GM12878 (cell line): ENCODE data around the gene MARK4. TPM values are rescaled to one million over a fixed set of nuclear protein-coding genes. Genes with fewer than 3 reads are reported as not detected.

Experiments
- ATAC-seq: fragments of 200-7000 bp; cut with Tn5 transposase; 3 replicates; pipeline ENCODE4 v1.9.1; 2020; ENCODE audit warnings: mild to moderate bottlenecking, moderate library complexity
- BruUV-seq: library from RNA; stranded (reverse); fragments of 400-500 nt; replicated peaks from 2 replicates; lab custom pipeline; 2021; lab: Mats Ljungman, UMichigan
- CTCF ChIA-PET: fragments of 300-600 bp; sonication (Branson Sonifier 250); formaldehyde crosslinking; extraction: SDS; loops from one replicate; lab custom pipeline; 2021; ENCODE audit warnings: inconsistent platforms; lab: Yijun Ruan, JAX
- POLR2A ChIA-PET: fragments of 350-600 bp; formaldehyde crosslinking; extraction: SDS; loops from one replicate; lab custom pipeline; 2021; ENCODE audit warnings: inconsistent platforms; lab: Charles Lee
- RAD21 ChIA-PET: fragments of 300-600 bp; sonication (Branson Sonifier 250); formaldehyde crosslinking; loops from one replicate; lab custom pipeline; 2023; ENCODE audit warnings: antibody characterized with exemption; ENCODE audit not compliant: unreplicated experiment; lab: Charles Lee
- SMC1A ChIA-PET: fragments of 300-600 bp; sonication (Branson Sonifier 250); formaldehyde crosslinking; loops from one replicate; lab custom pipeline; 2023; ENCODE audit not compliant: unreplicated experiment, uncharacterized antibody; lab: Charles Lee
- DNase-seq: peaks from one replicate; pipeline ENCODE4 v3.0.0-alpha.2; 2011; ENCODE audit warnings: low read depth, low spot score
- FAIRE-seq: peaks from 3 replicates; lab custom pipeline; 2011; peaks lifted over from hg19 to GRCh38; lab: Jason Lieb, UNC
- H2AFZ ChIP-seq: 2 replicates; pipeline ENCODE4 v1.6.0; 2011; ENCODE audit warnings: low read depth, low read length, control low read depth; ENCODE audit not compliant: control insufficient read depth
- H3K27ac ChIP-seq: 2 replicates; pipeline ENCODE4 v1.5.1; 2011; ENCODE audit warnings: control low read depth; ENCODE audit not compliant: control insufficient read depth, insufficient read depth
- H3K27me3 ChIP-seq, 2 experiments: replicated peaks in 1 of 2; 2 replicates each; pipeline versions ENCODE4 v1.6.0 to v1.6.1; 2011; ENCODE audit warnings: low read length in 1 of 2; ENCODE audit not compliant: control insufficient read depth in 2 of 2, insufficient read depth in 2 of 2
- H3K36me3 ChIP-seq, 2 experiments: 2 replicates each; pipeline ENCODE4 v1.5.1; 2011; ENCODE audit warnings: low read length in 1 of 2; ENCODE audit not compliant: control insufficient read depth in 2 of 2, insufficient read depth in 2 of 2
- H3K4me1 ChIP-seq: 2 replicates; pipeline ENCODE4 v1.6.1; 2011; ENCODE audit warnings: mild to moderate bottlenecking, low read length, moderate library complexity, mixed read lengths; ENCODE audit not compliant: control insufficient read depth, insufficient read depth
- H3K4me2 ChIP-seq: 2 replicates; pipeline ENCODE4 v1.6.0; 2011; ENCODE audit warnings: control low read depth; ENCODE audit not compliant: control insufficient read depth, insufficient read depth
- H3K4me3 ChIP-seq: fragments of 200-600 bp; sonication (generic); 2 replicates; pipeline ENCODE4 v1.5.1; 2016
- H3K79me2 ChIP-seq: 2 replicates; pipeline ENCODE4 v1.6.0; 2011; ENCODE audit warnings: low read length; ENCODE audit not compliant: control insufficient read depth, insufficient read depth
- H3K9ac ChIP-seq: 2 replicates; pipeline ENCODE4 v1.8.0; 2011; ENCODE audit warnings: low read length, control low read depth, mixed read lengths; ENCODE audit not compliant: control insufficient read depth, insufficient read depth
- H3K9me3 ChIP-seq: replicated peaks from 3 replicates; pipeline ENCODE4 v1.5.1; 2011; ENCODE audit warnings: mild to moderate bottlenecking, low read length; ENCODE audit not compliant: control insufficient read depth, insufficient read depth
- H4K20me1 ChIP-seq: 2 replicates; pipeline ENCODE4 v1.6.0; 2011; ENCODE audit not compliant: control insufficient read depth, insufficient read depth
- EED ChIP-seq: sonication (generic); IDR thresholded peaks from 2 replicates; pipeline ENCODE4 v1.6.1; 2016; ENCODE audit warnings: antibody characterized with exemption, low read depth
- IRF4 ChIP-seq: IDR thresholded peaks from 2 replicates; pipeline ENCODE4 v1.6.1; 2011; ENCODE audit warnings: low read depth, low read length
- NFYA ChIP-seq: IDR thresholded peaks from 2 replicates; pipeline ENCODE4 v1.6.1; 2011; ENCODE audit warnings: low read depth, mild to moderate bottlenecking, low read length, improper control_type of control experiment, borderline replicate concordance
- RAD21 ChIP-seq: IDR thresholded peaks from 2 replicates; pipeline ENCODE4 v1.6.1; 2011; ENCODE audit warnings: mild to moderate bottlenecking, low read depth, low read length, moderate library complexity; ENCODE audit not compliant: insufficient read depth
- RUNX3 ChIP-seq: IDR thresholded peaks from 2 replicates; pipeline ENCODE4 v1.6.1; 2012; ENCODE audit warnings: low read length, inconsistent platforms
- TCF7 ChIP-seq: IDR thresholded peaks from 2 replicates; pipeline ENCODE4 v1.6.1; 2014; ENCODE audit warnings: antibody characterized with exemption, borderline replicate concordance
- WGBS: methylation state at CpG from one replicate; pipeline ENCODE4 v1.1.6; 2016; ENCODE audit warnings: low lambda C conversion rate; ENCODE audit not compliant: insufficient replicate concordance, insufficient coverage; ENCODE audit errors: missing lambda C conversion rate; 5-methylcytosine and 5-hydroxymethylcytosine counted together
- in situ Hi-C: fragments of 300-500 bp; cut with MboI; formaldehyde crosslinking; loops from 9 replicates; pipeline ENCODE4 v1.14.3; 2018; ENCODE audit warnings: mixed read lengths
- intact Hi-C: fragments of 100-400 bp; cut with micrococcal nuclease; formaldehyde crosslinking; loops from one replicate; pipeline ENCODE4 v1.14.2; 2022; ENCODE audit not compliant: unreplicated experiment
- polyA plus RNA-seq, 11 experiments: library from polyadenylated mRNA; depleted of rRNA in 4 of 11; unstranded in 6 of 11; stranded (reverse) in 5 of 11; fragments of >200 nt; fragmentation: Nextera tagmentation in 4 of 11; fragmentation: Illumina TruSeq in 1 of 11; extraction: Ambion mirVana in 4 of 11; extraction: Trizol in 1 of 11; gene quantifications; 1 replicate in 1 of 11; 2 replicates in 10 of 11; pipeline versions ENCODE4 v1.2.1 to v1.2.3, GENCODE V29; 2011 to 2016; ENCODE audit warnings: inconsistent platforms in 2 of 11, missing spikeins in 2 of 11, low read depth in 1 of 11
- total RNA-seq, 4 experiments: library from RNA; depleted of rRNA in 3 of 4; stranded (reverse); fragments of >200 nt in 3 of 4; fragmentation: Illumina TruSeq in 1 of 4; extraction: Trizol in 1 of 4; gene quantifications; 2 replicates each; pipeline versions ENCODE4 v1.2.1 to v1.2.3, GENCODE V29; 2013 to 2021
- TF ChIP-seq, protein P1 (sequence below): IDR thresholded peaks from 2 replicates; pipeline ENCODE4 v1.6.1; 2011; ENCODE audit warnings: borderline replicate concordance, low read depth, mild to moderate bottlenecking, moderate library complexity, low read length; ENCODE audit not compliant: insufficient read depth, poor library complexity, severe bottlenecking

MARK4 gene
- total and polyA plus RNA-seq, 10 of the 15 experiments (the other 5 are each of a cell fraction or from before 2014, with no cell fraction given), result 0.66 to 24.3 (median 5.1) TPM

DNA sequence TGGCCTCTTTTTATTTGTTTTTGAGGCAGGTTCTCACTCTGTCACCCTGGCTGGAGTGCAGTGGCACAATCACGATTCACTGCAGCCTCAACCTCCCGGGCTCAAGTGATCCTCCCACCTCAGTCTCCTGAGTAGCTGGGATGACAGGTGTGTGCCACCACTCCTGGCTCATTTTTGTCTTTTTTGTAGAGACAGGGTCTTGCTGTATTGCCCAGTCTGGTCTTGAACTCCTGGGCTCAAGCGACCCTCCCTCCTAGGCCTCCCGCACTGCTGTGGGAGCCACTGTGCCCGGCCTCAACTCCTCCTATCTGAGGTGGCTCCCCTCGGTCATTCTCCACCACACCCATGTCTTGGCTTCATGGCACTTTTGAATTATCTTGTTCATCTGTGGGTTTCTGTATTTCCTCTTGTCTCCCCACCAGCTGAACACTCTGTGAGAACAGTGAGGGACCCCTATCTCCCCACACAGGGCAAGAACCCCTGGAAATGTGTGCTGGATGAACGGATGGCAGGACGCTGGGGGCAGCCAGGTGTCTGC lies 63.7 kb downstream of the MARK4 start:
- DNase-seq (no peak), FAIRE-seq (no peak), ATAC-seq (no peak)
- no peaks in the 10 kb centered on the region for H3K9me3 ChIP-seq
- ChIA-PET CTCF (interaction anchor here (1.2 kb wide), 1 partner anchor 12 kb away, joined by 4 read pairs; no protein-coding TSS in a partner anchor), SMC1A (no interaction called here), POLR2A (no interaction called here), RAD21 (no interaction called here)
- in situ Hi-C loops, result no loop called here
- H4K20me1 ChIP-seq, result no peaks in the 10 kb centered on the region
- no peak for TF ChIP-seq NFYA
- no peak for TF ChIP-seq TCF7
- no peak for TF ChIP-seq IRF4
- TF ChIP-seq RUNX3, result no peak
- TF ChIP-seq, protein P1, sequence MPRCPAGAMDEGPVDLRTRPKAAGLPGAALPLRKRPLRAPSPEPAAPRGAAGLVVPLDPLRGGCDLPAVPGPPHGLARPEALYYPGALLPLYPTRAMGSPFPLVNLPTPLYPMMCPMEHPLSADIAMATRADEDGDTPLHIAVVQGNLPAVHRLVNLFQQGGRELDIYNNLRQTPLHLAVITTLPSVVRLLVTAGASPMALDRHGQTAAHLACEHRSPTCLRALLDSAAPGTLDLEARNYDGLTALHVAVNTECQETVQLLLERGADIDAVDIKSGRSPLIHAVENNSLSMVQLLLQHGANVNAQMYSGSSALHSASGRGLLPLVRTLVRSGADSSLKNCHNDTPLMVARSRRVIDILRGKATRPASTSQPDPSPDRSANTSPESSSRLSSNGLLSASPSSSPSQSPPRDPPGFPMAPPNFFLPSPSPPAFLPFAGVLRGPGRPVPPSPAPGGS, result no peak
- TF ChIP-seq EED, result no peak
- TF ChIP-seq RAD21, result no peak
- H2AFZ ChIP-seq, result no peak overlapping the region
- no peak overlapping the region for H3K27ac ChIP-seq
- H3K4me2 ChIP-seq, result no peak overlapping the region
- H3K9ac ChIP-seq, result no peak overlapping the region
- H3K27me3 ChIP-seq, result no peaks in the 10 kb centered on the region; a peak in 1 of 4 replicates
- H3K36me3 ChIP-seq, result no peaks in the 10 kb centered on the region
- WGBS, result 40% methylated on average over 8 of the region's 8 CpGs
- no peak overlapping the region for H3K4me3 ChIP-seq
- no peaks in the 10 kb centered on the region for H3K79me2 ChIP-seq
- H3K4me1 ChIP-seq, result no peaks in the 10 kb centered on the region
- BruUV-seq, result no TSS peak
- intact Hi-C loops, result no loop called here
